SKM-1 (cell line): ENCODE data around the gene ATXN1.

ENCODE experiments used
- DNase-seq: peaks from one replicate; lab custom pipeline; 2025; ENCODE audit not compliant: unreplicated experiment; lab: John Stamatoyannopoulos, UW

The ATXN1 gene

GRCh38 chr6:16431106-16431505, 330.2 kb downstream of the ATXN1 start:
- no peak for DNase-seq

DNA sequence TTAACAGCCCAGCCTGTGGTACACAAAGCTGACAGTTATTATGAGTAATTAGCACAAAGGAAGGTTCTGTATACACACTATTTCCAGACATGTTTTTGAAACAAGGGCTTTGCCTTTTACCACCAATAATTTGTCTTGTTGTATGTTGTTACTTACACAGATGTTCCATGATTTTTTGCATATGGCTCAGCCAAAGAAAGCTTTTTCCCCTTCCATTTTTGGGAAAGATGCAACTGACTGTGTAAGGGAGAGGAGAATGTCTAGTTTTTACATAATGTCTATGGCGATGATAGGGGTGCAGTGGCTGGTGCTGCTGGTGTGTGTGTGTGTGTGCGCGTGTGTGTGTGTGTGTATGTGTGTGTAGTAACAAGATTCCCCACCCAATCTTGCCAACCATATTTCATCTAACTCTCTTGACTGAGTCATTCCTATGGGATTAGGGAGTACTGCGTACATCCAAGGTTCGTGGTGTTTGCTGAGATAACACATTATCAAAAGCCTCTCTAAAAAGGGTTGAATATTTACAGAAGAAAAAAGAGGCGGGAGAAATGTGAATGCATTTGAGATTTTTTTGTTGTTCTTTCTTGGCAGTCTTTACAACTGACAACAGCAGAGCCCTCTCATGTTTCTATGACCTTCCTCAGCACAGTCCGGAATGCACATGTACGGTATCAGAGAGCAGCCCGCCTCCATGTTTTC, 330.7 kb downstream of the ATXN1 start:
- no peak for DNase-seq

- no peak for DNase-seq
Observed at GRCh38 chr6:16429669-16430068, 331.6 kb downstream of the ATXN1 start.

- no peak for DNase-seq
Observed at GRCh38 chr6:16427124-16427523, 334.1 kb downstream of the ATXN1 start.

DNA sequence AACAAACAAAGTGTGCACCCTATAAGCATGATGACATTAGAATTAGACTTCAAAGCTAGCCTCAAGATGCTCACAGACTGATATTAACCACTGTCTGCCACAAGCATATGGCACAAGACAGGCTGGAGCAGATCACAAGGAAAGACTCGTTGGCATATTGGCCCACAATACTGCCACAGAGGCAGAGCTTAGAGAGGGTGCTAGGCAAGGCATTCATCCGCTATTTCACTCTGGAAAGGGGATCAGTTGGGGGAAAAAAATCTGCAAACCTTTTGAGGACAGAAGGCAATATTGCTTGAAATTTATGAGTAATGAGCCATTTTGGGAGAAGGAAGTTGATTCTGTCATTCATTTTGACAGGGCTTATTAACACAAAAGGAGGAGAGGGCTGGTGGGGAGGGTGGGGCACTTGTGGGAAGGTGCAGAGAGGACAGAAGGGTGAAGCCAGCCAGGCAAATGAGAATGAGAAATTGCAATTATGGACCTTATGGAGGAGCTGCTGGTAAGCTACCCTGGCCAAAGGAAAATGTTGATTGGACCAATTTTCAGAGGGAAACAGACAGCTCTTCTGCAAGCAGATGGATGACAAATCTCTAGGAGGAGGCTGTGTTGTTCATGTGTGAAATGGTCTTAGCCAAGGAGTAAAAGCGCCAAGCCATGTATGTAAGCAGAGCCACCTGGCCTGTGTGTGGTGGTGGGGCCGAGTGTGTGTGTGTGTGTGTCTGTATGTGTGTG, 335.2 kb downstream of the ATXN1 start:
- DNase-seq = no peak

GRCh38 chr6:16421462-16421960, 339.7 kb downstream of the ATXN1 start:
- no peak for DNase-seq

GRCh38 chr6:16420715-16421461, 340.4 kb downstream of the ATXN1 start:
- DNase-seq = no peak

DNA sequence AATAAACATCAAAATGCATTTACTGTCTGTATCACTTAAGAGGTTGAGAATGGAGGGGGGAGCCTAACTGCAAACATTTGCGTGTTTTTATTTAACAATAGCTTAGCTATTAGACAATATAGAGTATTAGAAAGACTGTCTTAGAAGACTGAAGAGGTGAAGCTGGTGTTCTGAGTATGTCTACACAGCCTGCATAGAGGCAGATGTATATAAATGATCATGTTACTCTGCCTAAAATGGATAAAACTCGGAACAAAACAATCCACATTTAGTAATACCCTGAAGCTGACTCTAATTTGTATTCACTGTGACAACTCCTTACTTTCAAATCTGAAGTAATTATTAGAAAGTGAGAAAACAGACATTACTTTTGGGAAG, 340.9 kb downstream of the ATXN1 start:
- DNase-seq = no peak

GRCh38 chr6:16419636-16420336, 341.5 kb downstream of the ATXN1 start:
- no peak for DNase-seq

GRCh38 chr6:16418151-16418550, 343.1 kb downstream of the ATXN1 start:
- DNase-seq = no peak

DNA sequence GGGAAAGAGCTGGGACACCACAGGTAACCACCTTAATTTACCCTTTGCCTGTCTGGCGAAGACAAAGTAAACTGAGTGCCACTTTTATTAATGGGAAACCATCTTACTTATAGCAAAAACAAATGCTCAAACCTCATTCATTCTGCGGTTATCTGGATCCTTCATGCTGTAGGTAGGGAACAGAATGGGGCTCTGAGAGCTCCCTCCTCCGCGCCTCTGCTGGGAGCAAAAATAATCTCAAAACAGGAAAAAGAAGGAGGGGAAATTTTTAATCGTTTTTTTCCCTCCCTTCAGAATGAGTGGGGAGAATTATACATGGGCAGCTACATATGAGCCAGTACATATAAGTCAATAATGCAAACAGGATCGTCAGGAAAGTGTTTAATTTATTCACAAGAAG, 345.6 kb downstream of the ATXN1 start:
- DNase-seq = no peak

DNA sequence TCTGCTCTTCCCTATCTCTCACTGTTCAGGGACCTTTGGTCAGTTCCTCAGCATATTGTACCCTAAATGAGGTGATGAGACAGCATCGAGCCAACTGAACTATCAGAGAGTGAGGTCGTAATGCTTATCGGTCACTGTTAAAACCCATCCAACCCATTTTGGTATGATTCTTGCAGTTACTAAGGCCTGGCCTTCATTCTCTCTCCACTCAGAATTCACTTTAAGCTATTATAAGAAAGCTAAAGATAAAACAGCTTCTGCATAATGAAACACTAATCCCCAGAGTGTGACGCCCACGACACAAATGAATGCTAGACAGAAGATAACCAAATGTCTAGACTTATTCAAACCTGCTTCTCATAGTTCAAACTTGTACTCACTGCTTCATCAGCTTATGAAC, 347.1 kb downstream of the ATXN1 start:
- DNase-seq = no peak

GRCh38 chr6:16413399-16413798, 347.9 kb downstream of the ATXN1 start:
- DNase-seq = no peak

GRCh38 chr6:16412982-16413381, 348.3 kb downstream of the ATXN1 start:
- no peak for DNase-seq

- no peak for DNase-seq
Observed at GRCh38 chr6:16412171-16412570, 349.1 kb downstream of the ATXN1 start.

DNA sequence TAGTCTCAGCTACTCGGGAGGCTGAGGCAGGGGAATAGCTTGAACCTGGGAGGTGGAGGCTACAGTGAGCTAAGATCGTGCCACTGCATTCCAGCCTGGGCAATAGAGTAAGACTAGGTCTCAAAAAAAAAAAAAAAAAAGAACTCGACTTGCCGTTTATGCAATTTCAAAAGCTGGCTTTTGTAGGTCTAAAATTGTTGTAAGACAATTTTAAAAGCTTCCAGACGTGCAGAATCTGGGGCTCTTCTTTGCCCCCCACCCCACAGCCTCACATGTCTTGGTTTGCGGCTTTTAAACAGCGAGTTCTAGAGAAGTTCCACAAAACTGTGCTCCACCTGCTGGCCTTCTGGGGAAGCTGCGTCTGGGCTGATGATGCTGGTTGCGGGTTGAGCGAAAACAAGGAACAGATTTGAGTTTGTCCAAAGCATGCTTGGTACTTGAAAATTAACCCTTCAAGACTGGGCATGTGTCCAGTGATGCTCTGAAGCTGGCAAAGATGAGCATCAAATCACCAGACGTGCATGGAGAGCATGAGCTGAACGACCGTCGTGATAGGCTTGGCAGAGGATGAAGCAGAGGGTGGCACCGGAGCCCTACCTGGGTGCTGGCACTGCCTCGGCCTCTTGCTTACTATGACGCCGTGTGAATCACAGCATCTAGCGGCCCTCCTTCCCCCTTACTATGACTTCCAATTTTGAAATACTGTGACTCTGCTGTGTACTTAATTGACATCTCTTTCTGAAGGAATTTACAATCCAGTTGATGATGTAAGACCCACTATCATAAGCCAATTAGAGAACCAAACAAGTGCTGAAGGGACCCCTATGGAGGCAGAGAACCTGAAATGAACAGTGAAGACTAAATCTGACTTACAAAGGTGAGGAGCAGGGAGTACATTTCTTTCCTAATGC, 351.5 kb downstream of the ATXN1 start:
- peak; percentile 32 for DNase-seq

GRCh38 chr6:16408766-16409165, 352.5 kb downstream of the ATXN1 start:
- no peak for DNase-seq

DNA sequence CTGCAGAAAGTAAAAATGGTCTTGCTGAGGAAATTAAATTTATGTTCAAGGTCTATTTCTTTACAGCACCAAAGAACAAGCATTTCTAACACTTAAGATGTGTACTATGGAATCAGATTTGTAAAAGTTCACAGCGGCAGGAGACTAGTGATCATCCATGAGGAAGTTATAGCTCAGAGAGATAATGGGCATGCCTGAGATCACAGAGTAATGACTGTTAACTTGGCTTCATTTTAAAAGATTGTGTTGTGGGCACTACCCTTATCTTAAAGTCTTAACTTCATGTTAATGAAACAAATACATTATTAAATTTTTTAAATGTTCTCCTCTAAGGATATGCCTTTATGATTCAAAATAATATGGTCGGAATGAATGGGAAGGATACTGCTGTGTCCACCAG, 354.3 kb downstream of the ATXN1 start:
- no peak for DNase-seq

- peak; percentile 70 for DNase-seq
Observed at GRCh38 chr6:16406538-16406937, 354.7 kb downstream of the ATXN1 start.

DNA sequence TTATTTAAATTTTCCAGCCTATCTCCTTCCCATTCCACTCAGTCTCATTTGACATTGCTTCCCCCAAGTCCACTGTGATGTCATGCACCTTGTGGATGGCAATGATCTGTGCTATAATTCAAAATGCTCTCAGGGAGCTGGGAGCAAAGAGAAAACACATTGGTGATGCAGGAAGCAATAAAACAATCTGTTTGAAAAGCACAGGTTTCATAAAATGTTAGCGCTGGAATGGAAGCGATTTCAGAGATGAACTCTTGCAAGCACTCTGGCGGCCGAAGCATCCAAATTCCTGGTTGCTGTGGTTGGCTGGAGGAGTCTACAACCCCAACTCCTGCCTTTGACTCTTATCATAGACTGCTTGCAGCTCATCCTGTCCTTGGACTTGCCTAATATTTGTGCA, 355.9 kb downstream of the ATXN1 start:
- no peak for DNase-seq
